B cell (primary cell): ENCODE data around the gene ST6GALNAC2. TPM values are rescaled to one million over a fixed set of nuclear protein-coding genes. Genes with fewer than 3 reads are reported as not detected.

Experiments used
- ATAC-seq: fragments of 200-7000 bp; cut with Tn5 transposase; one replicate; pipeline ENCODE4 v1.10.0; 2021; ENCODE audit warnings: low read depth, mild to moderate bottlenecking, moderate number of reproducible peaks, moderate library complexity
- CTCF ChIA-PET: fragments of 350-600 bp; sonication (Branson Sonifier 250); formaldehyde crosslinking; loops from one replicate; lab custom pipeline; 2021; ENCODE audit warnings: antibody characterized with exemption, inconsistent platforms; lab: Charles Lee
- POLR2A ChIA-PET: fragments of 350-600 bp; sonication (Branson Sonifier 250); formaldehyde crosslinking; loops from one replicate; lab custom pipeline; 2021; ENCODE audit warnings: antibody characterized with exemption; lab: Charles Lee
- DNase-seq: peaks from one replicate; pipeline ENCODE4 v3.0.0; 2013
- H2AFZ ChIP-seq: 2 replicates; pipeline ENCODE4 v1.6.1; 2012; ENCODE audit warnings: mild to moderate bottlenecking, low read depth, low read length; ENCODE audit not compliant: insufficient read depth, poor library complexity, severe bottlenecking
- H3K27ac ChIP-seq, 2 donors: 1 replicate in 1 of 2; 2 replicates in 1 of 2; pipeline ENCODE4 v1.5.1; 2012 to 2013; ENCODE audit warnings: low read length in 2 of 2, mild to moderate bottlenecking in 2 of 2, moderate library complexity in 1 of 2
- H3K27me3 ChIP-seq, 4 experiments: fragments of 200-600 bp in 1 of 4; sonication (generic) in 1 of 4; replicated peaks in 1 of 4; 1 replicate in 2 of 4; 2 replicates in 2 of 4; pipeline versions ENCODE4 v1.6.1 to v1.7.0; 2013 to 2016; ENCODE audit warnings: low read length in 3 of 4, mild to moderate bottlenecking in 2 of 4, mixed read lengths in 1 of 4, moderate library complexity in 1 of 4; ENCODE audit not compliant: insufficient read depth in 4 of 4, control insufficient read depth in 3 of 4; ENCODE audit errors: control extremely low read depth in 1 of 4
- H3K36me3 ChIP-seq, 2 experiments: replicated peaks in 1 of 2; 1 replicate in 1 of 2; 2 replicates in 1 of 2; pipeline versions ENCODE4 v1.6.1 to v1.7.1; 2013; ENCODE audit warnings: low read length in 1 of 2; ENCODE audit not compliant: insufficient read depth in 2 of 2, control insufficient read depth in 1 of 2; ENCODE audit errors: control extremely low read depth in 1 of 2, extremely low read depth in 1 of 2
- H3K4me1 ChIP-seq, 2 donors: fragments of 200-600 bp in 1 of 2; sonication (generic) in 1 of 2; 1 replicate in 1 of 2; 2 replicates in 1 of 2; pipeline versions ENCODE4 v1.5.1 to v1.6.1; 2013 to 2017; ENCODE audit warnings: low read length in 2 of 2; ENCODE audit not compliant: control insufficient read depth in 2 of 2, insufficient read depth in 2 of 2
- H3K4me2 ChIP-seq: replicated peaks from 2 replicates; pipeline ENCODE3; 2012; ENCODE audit warnings: mild to moderate bottlenecking, low read depth, low read length; ENCODE audit not compliant: poor library complexity, severe bottlenecking
- H3K4me3 ChIP-seq, 5 experiments: fragments of 200-600 bp in 1 of 5; sonication (generic) in 1 of 5; 1 replicate in 3 of 5; 2 replicates in 2 of 5; pipeline versions ENCODE4 v1.5.1 to v1.7.0; 2011 to 2016; ENCODE audit warnings: low read length in 4 of 5, mild to moderate bottlenecking in 4 of 5, low read depth in 2 of 5, control low read depth in 1 of 5, moderate library complexity in 1 of 5; ENCODE audit not compliant: insufficient read depth in 1 of 5; ENCODE audit errors: control extremely low read depth in 1 of 5, extremely low read depth in 1 of 5
- H3K79me2 ChIP-seq: fragments of 200-600 bp; sonication (generic); one replicate; pipeline ENCODE4 v1.6.0; 2016; ENCODE audit warnings: low read length; ENCODE audit not compliant: control insufficient read depth, insufficient read depth
- H3K9ac ChIP-seq: fragments of 200-600 bp; sonication (generic); 2 replicates; pipeline ENCODE4 v1.6.1; 2017; ENCODE audit warnings: mild to moderate bottlenecking, low read length, moderate library complexity
- H3K9me3 ChIP-seq, 3 donors: one replicate each; pipeline versions ENCODE4 v1.6.1 to v1.7.1; 2013; ENCODE audit warnings: low read length in 2 of 3; ENCODE audit not compliant: control insufficient read depth in 2 of 3, insufficient read depth in 1 of 3; ENCODE audit errors: control extremely low read depth in 1 of 3
- H4K20me1 ChIP-seq: 2 replicates; pipeline ENCODE4 v1.6.0; 2012; ENCODE audit warnings: mild to moderate bottlenecking, low read length; ENCODE audit not compliant: insufficient read depth, control insufficient read depth, poor library complexity, severe bottlenecking
- H3K27ac Mint-ChIP-seq: one replicate; pipeline ENCODE4 v1.8.0; 2021; ENCODE audit warnings: mixed read lengths
- H3K27me3 Mint-ChIP-seq: one replicate; pipeline ENCODE4 v1.8.0; 2021; ENCODE audit warnings: mixed read lengths
- H3K4me1 Mint-ChIP-seq: one replicate; pipeline ENCODE4 v1.8.0; 2021; ENCODE audit warnings: mixed read lengths
- H3K4me3 Mint-ChIP-seq: one replicate; pipeline ENCODE4 v1.8.0; 2021; ENCODE audit warnings: mixed read lengths
- H3K9me3 Mint-ChIP-seq: one replicate; pipeline ENCODE4 v1.8.0; 2022; ENCODE audit warnings: mixed read lengths; ENCODE audit not compliant: insufficient read depth
- EZH2 ChIP-seq: IDR thresholded peaks from 2 replicates; pipeline ENCODE4 v1.6.1; 2012; ENCODE audit warnings: borderline replicate concordance, low read depth, mild to moderate bottlenecking, moderate library complexity, low read length; ENCODE audit not compliant: insufficient read depth, poor library complexity, severe bottlenecking
- WGBS: methylation state at CpG from one replicate; pipeline ENCODE4 v1.1.5; 2013; ENCODE audit warnings: missing lambda C conversion rate; ENCODE audit not compliant: insufficient coverage; 5-methylcytosine and 5-hydroxymethylcytosine counted together
- intact Hi-C: fragments of 100-400 bp; cut with micrococcal nuclease; formaldehyde crosslinking; loops from one replicate; pipeline ENCODE4 v1.10.0; 2022
- polyA plus RNA-seq: library from polyadenylated mRNA; depleted of rRNA; stranded (reverse); fragments of >200 nt; gene quantifications from 2 replicates; pipeline ENCODE4 v1.2.3, GENCODE V29; 2012
- total RNA-seq, 2 donors: library from RNA; stranded (reverse); fragments of 120-200 nt in 1 of 2; gene quantifications; 1 replicate in 1 of 2; 2 replicates in 1 of 2; pipeline versions ENCODE4 v1.2.3 to v1.2.4, GENCODE V29; 2013 to 2022
- TF ChIP-seq, protein P1 (sequence below): fragments of 200-600 bp; IDR thresholded peaks from one replicate; pipeline ENCODE4 v1.8.0; 2022; ENCODE audit warnings: antibody characterized with exemption, mild to moderate bottlenecking

Gene ST6GALNAC2
- total and polyA plus RNA-seq, 2 donors (not counting 1 experiment from before 2014, with no cell fraction given) = 0.58 to 2.7 TPM

GRCh38 chr17:76567634-76568432 lies 17.8 kb downstream of the ST6GALNAC2 start:
- peak; percentile 82 for ATAC-seq
- no peak for TF ChIP-seq EZH2
- TF ChIP-seq, protein P1, sequence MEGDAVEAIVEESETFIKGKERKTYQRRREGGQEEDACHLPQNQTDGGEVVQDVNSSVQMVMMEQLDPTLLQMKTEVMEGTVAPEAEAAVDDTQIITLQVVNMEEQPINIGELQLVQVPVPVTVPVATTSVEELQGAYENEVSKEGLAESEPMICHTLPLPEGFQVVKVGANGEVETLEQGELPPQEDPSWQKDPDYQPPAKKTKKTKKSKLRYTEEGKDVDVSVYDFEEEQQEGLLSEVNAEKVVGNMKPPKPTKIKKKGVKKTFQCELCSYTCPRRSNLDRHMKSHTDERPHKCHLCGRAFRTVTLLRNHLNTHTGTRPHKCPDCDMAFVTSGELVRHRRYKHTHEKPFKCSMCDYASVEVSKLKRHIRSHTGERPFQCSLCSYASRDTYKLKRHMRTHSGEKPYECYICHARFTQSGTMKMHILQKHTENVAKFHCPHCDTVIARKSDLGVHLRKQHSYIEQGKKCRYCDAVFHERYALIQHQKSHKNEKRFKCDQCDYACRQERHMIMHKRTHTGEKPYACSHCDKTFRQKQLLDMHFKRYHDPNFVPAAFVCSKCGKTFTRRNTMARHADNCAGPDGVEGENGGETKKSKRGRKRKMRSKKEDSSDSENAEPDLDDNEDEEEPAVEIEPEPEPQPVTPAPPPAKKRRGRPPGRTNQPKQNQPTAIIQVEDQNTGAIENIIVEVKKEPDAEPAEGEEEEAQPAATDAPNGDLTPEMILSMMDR = no peak
- H3K4me1 ChIP-seq = peaks cover 19 to 21% of the 10 kb centered on the region in 2 donors
- peak overlapping the region; percentile 41 for H3K4me3 Mint-ChIP-seq
- peak; percentile 71 for DNase-seq
- peak overlapping the region; percentile 31 to 56 for H3K27ac ChIP-seq
- no peaks in the 10 kb centered on the region for H3K9me3 Mint-ChIP-seq
- H3K79me2 ChIP-seq = no peaks in the 10 kb centered on the region
- ChIA-PET CTCF (interaction anchor here (0.6 to 3.0 kb wide), 8 partner anchors 10 to 322 kb away, joined by 3 to 19 read pairs (median 6); partner anchors contain the start of gene ST6GALNAC2), POLR2A (interaction anchor here (0.6 to 1.1 kb wide), 4 partner anchors 10 to 143 kb away, joined by 3 read pairs; no protein-coding TSS in a partner anchor)
- H4K20me1 ChIP-seq = peaks cover 23% of the 10 kb centered on the region
- H3K27me3 ChIP-seq = no peaks in the 10 kb centered on the region
- H3K27ac Mint-ChIP-seq = peak overlapping the region; percentile 88
- no peaks in the 10 kb centered on the region for H3K27me3 Mint-ChIP-seq
- no peak overlapping the region for H2AFZ ChIP-seq
- H3K9me3 ChIP-seq = no peaks in the 10 kb centered on the region
- 44% methylated on average over 8 of the region's 14 CpGs for WGBS
- no peak overlapping the region for H3K9ac ChIP-seq
- H3K4me2 ChIP-seq = peak overlapping the region; percentile 17
- no peak overlapping the region for H3K4me3 ChIP-seq
- intact Hi-C loops = no loop called here
- peaks cover 0 to 17% of the 10 kb centered on the region in 2 experiments for H3K36me3 ChIP-seq
- H3K4me1 Mint-ChIP-seq = peaks cover 29% of the 10 kb centered on the region

GRCh38 chr17:76566988-76567431 lies 18.6 kb downstream of the ST6GALNAC2 start:
- Histone ChIP-seq H3K4me1 (peaks cover 19 to 21% of the 10 kb centered on the region in 2 donors), H2AFZ (no peak overlapping the region), H3K27ac (peak overlapping the region in 1 of 2 donors; percentile 56), H3K9me3 (no peaks in the 10 kb centered on the region), H3K27me3 (no peaks in the 10 kb centered on the region), H3K36me3 (peaks cover 0 to 23% of the 10 kb centered on the region in 2 experiments), H4K20me1 (peaks cover 23% of the 10 kb centered on the region), H3K9ac (no peak overlapping the region), H3K4me3 (no peak overlapping the region), H3K79me2 (no peaks in the 10 kb centered on the region), H3K4me2 (no peak overlapping the region)
- WGBS = 90% methylated on average over 5 of the region's 5 CpGs
- Mint-ChIP-seq H3K27me3 (no peaks in the 10 kb centered on the region), H3K9me3 (no peaks in the 10 kb centered on the region), H3K27ac (no peak overlapping the region), H3K4me1 (peaks cover 32% of the 10 kb centered on the region), H3K4me3 (no peak overlapping the region)
- POLR2A ChIA-PET = interaction anchor here (0.6 to 1.1 kb wide), 5 partner anchors 10 to 1476 kb away, joined by 3 to 4 read pairs (median 3); no protein-coding TSS in a partner anchor
- ATAC-seq (no peak), DNase-seq (no peak)
- no peak for TF ChIP-seq EZH2
- TF ChIP-seq, protein P1 = no peak
- CTCF ChIA-PET = interaction anchor here (0.6 to 3.0 kb wide), 9 partner anchors 9 to 321 kb away, joined by 3 to 19 read pairs (median 4); partner anchors contain the start of gene ST6GALNAC2
- intact Hi-C loops = no loop called here
